Astrocyte (in vitro differentiated cells and primary cell): ENCODE data around the gene PALMD. TPM values are rescaled to one million over a fixed set of nuclear protein-coding genes. Genes with fewer than 3 reads are reported as not detected.

Experiments
- DNase-seq: peaks from one replicate; pipeline ENCODE4 v3.0.0-alpha.2; 2010; ENCODE audit warnings: low read depth
- FAIRE-seq: peaks from 2 replicates; lab custom pipeline; 2011; peaks lifted over from hg19 to GRCh38; lab: Jason Lieb, UNC
- H2AFZ ChIP-seq: 2 replicates; pipeline ENCODE4 v1.6.0; 2012; ENCODE audit warnings: low read depth, low read length, inconsistent platforms
- H3K27ac ChIP-seq: 2 replicates; pipeline ENCODE4 v1.5.1; 2011; ENCODE audit warnings: low read depth, low read length, inconsistent platforms
- H3K27me3 ChIP-seq: 2 replicates; pipeline ENCODE4 v1.6.0; 2011; ENCODE audit warnings: low read length, inconsistent platforms; ENCODE audit not compliant: insufficient read depth
- H3K36me3 ChIP-seq: 2 replicates; pipeline ENCODE4 v1.5.1; 2011; ENCODE audit warnings: low read length, inconsistent platforms; ENCODE audit not compliant: insufficient read depth
- H3K4me1 ChIP-seq: 2 replicates; pipeline ENCODE4 v1.5.1; 2011; ENCODE audit warnings: low read length, inconsistent platforms; ENCODE audit not compliant: insufficient read depth
- H3K4me2 ChIP-seq: 2 replicates; pipeline ENCODE4 v1.6.0; 2012; ENCODE audit warnings: low read length, inconsistent platforms
- H3K4me3 ChIP-seq: 2 replicates; pipeline ENCODE4 v1.5.1; 2011; ENCODE audit warnings: low read depth, mild to moderate bottlenecking, low read length, inconsistent platforms; ENCODE audit not compliant: insufficient read depth
- H3K79me2 ChIP-seq: 2 replicates; pipeline ENCODE4 v1.6.0; 2012; ENCODE audit warnings: mild to moderate bottlenecking, low read length, inconsistent platforms; ENCODE audit not compliant: insufficient read depth
- H3K9ac ChIP-seq: 2 replicates; pipeline ENCODE4 v1.6.0; 2012; ENCODE audit warnings: mild to moderate bottlenecking, low read length, inconsistent platforms
- H3K9me3 ChIP-seq: 2 replicates; pipeline ENCODE4 v1.5.1; 2012; ENCODE audit warnings: low read depth, mild to moderate bottlenecking, low read length, inconsistent platforms; ENCODE audit not compliant: insufficient read depth
- H4K20me1 ChIP-seq: 2 replicates; pipeline ENCODE4 v1.6.0; 2012; ENCODE audit warnings: low read length, inconsistent platforms; ENCODE audit not compliant: insufficient read depth
- H3K27ac Mint-ChIP-seq: one replicate; pipeline ENCODE4 v1.8.0; 2021; ENCODE audit warnings: mild to moderate bottlenecking, mixed read lengths; ENCODE audit not compliant: unreplicated experiment
- H3K27me3 Mint-ChIP-seq: one replicate; pipeline ENCODE4 v1.8.0; 2021; ENCODE audit warnings: low read depth, mixed read lengths; ENCODE audit not compliant: unreplicated experiment
- H3K36me3 Mint-ChIP-seq: one replicate; pipeline ENCODE4 v1.8.0; 2021; ENCODE audit warnings: low read depth, mixed read lengths; ENCODE audit not compliant: unreplicated experiment
- H3K4me1 Mint-ChIP-seq: one replicate; pipeline ENCODE4 v1.8.0; 2021; ENCODE audit warnings: low read depth, mixed read lengths; ENCODE audit not compliant: unreplicated experiment
- H3K4me3 Mint-ChIP-seq: one replicate; pipeline ENCODE4 v1.8.0; 2021; ENCODE audit warnings: mild to moderate bottlenecking, moderate library complexity, mixed read lengths; ENCODE audit not compliant: unreplicated experiment
- H3K9me3 Mint-ChIP-seq: one replicate; pipeline ENCODE4 v1.8.0; 2021; ENCODE audit warnings: mild to moderate bottlenecking, mixed read lengths; ENCODE audit not compliant: unreplicated experiment
- EZH2 ChIP-seq: IDR thresholded peaks from 2 replicates; pipeline ENCODE4 v1.6.1; 2012; ENCODE audit warnings: mild to moderate bottlenecking, low read length, inconsistent platforms; ENCODE audit not compliant: insufficient read depth
- total RNA-seq: library from RNA; stranded (reverse); gene quantifications from 2 replicates; pipeline ENCODE4 v1.2.1, GENCODE V29; 2021
- TF ChIP-seq, protein P1 (sequence below): IDR thresholded peaks from 2 replicates; pipeline ENCODE4 v1.5.1; 2011; ENCODE audit warnings: low read depth, mild to moderate bottlenecking, inconsistent platforms, low read length, moderate library complexity; ENCODE audit not compliant: insufficient read depth

Gene PALMD
- total RNA-seq, 1 donor from 2014 or later: 0.41 TPM

DNA sequence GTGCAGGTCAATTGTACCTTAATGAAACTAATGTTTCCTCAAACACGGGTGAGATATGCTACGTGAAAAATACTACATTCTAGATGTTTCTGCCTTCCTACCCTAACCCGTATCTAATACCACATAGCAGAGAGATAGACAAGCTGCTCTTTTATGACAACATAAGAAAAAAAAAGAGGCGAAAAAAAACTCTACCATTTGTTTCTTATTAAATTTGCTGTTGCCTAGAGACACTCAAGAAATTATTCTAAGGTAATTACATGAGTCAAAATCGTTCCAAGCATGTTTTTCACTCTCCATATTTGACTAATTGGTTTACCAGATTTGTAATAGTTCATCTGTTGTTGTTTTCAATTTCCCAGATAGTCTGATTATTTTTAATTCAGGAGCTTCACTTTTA lies 27.4 kb downstream of the PALMD start:
- DNase-seq (no peak), FAIRE-seq (no peak)
- H3K9me3 Mint-ChIP-seq: no peaks in the 10 kb centered on the region
- no peaks in the 10 kb centered on the region for H3K36me3 Mint-ChIP-seq
- Histone ChIP-seq H3K4me1 (no peaks in the 10 kb centered on the region), H3K4me2 (no peak overlapping the region), H3K79me2 (no peaks in the 10 kb centered on the region), H3K4me3 (no peak overlapping the region), H3K27me3 (no peaks in the 10 kb centered on the region), H3K9ac (no peak overlapping the region), H3K9me3 (no peaks in the 10 kb centered on the region), H3K36me3 (no peaks in the 10 kb centered on the region), H3K27ac (no peak overlapping the region), H2AFZ (no peak overlapping the region), H4K20me1 (no peaks in the 10 kb centered on the region)
- no peak overlapping the region for H3K27ac Mint-ChIP-seq
- no peaks in the 10 kb centered on the region for H3K27me3 Mint-ChIP-seq
- peaks cover 5% of the 10 kb centered on the region for H3K4me1 Mint-ChIP-seq
- TF ChIP-seq, protein P1, sequence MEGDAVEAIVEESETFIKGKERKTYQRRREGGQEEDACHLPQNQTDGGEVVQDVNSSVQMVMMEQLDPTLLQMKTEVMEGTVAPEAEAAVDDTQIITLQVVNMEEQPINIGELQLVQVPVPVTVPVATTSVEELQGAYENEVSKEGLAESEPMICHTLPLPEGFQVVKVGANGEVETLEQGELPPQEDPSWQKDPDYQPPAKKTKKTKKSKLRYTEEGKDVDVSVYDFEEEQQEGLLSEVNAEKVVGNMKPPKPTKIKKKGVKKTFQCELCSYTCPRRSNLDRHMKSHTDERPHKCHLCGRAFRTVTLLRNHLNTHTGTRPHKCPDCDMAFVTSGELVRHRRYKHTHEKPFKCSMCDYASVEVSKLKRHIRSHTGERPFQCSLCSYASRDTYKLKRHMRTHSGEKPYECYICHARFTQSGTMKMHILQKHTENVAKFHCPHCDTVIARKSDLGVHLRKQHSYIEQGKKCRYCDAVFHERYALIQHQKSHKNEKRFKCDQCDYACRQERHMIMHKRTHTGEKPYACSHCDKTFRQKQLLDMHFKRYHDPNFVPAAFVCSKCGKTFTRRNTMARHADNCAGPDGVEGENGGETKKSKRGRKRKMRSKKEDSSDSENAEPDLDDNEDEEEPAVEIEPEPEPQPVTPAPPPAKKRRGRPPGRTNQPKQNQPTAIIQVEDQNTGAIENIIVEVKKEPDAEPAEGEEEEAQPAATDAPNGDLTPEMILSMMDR: no peak
- no peak for TF ChIP-seq EZH2
- no peak overlapping the region for H3K4me3 Mint-ChIP-seq

DNA sequence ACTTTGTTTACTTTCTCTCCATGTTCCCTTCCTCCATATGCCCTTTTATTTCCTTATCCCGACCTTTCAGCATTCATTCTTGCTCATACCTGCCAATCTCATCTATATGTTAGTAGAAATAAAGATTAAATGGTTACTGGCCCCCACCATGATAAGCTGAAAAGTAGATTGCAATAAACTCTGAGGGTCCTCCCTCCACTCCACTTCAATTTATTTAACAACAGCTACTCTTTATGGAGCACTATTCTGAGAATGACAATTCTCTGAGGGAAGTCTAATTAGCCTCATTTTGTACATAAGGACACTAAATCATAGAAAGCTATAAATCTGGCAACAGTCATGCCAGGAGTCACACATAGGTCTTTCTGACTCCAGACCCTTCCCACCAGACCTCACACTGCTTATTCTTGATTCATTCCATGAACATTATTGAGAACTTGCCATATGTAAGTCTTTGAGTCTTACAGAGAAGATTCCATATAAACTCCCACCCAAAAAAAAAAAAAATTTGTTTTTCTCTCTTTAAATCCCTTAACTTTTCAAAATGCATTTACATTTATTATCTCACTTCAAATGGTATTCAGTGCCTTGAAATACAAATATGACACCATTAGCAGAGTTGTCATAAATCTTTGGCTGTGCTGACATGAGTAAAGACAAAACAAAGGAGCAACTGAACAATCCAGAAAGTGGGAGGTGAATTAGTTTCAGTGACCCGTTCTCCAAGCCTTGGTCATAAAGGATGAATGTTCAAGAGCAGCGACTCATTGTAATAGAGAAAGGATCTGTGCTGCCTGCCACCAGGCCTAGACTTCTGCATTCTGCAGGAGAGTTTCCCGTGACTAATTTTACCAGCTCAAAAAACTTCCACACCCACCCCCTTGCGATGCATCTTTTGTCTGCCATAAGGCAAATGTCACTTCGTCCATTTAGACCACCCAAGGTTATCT lies 28.5 kb downstream of the PALMD start:
- Mint-ChIP-seq H3K4me3 (no peak overlapping the region), H3K36me3 (no peaks in the 10 kb centered on the region), H3K9me3 (no peaks in the 10 kb centered on the region), H3K27ac (no peak overlapping the region), H3K27me3 (no peaks in the 10 kb centered on the region), H3K4me1 (peaks cover 5% of the 10 kb centered on the region)
- Histone ChIP-seq H3K4me1 (no peaks in the 10 kb centered on the region), H3K9me3 (no peaks in the 10 kb centered on the region), H3K27ac (no peak overlapping the region), H4K20me1 (no peaks in the 10 kb centered on the region), H3K79me2 (no peaks in the 10 kb centered on the region), H3K4me3 (no peak overlapping the region), H3K27me3 (no peaks in the 10 kb centered on the region), H3K36me3 (no peaks in the 10 kb centered on the region), H3K9ac (no peak overlapping the region), H3K4me2 (no peak overlapping the region), H2AFZ (no peak overlapping the region)
- FAIRE-seq (peak; percentile 5), DNase-seq (no peak)
- TF ChIP-seq, protein P1: no peak
- TF ChIP-seq EZH2: no peak

DNA sequence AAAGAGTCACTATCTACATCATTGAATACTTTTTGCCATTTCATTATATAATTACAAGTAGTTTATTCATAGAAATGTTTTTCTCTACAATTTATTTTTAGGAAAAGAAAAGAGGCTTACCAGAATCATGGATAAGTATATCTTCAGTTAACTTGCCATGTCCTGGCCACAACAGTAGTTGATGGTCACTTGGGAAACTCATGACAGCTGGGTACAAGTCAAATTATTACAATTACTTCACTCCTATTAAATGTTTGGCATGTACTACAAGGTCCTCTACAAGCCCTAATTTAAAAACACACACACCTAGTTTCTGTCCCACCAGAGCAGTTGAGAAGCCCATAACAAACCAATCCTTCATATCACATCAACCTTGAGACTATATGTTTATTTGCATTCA lies 29.4 kb downstream of the PALMD start:
- Histone ChIP-seq H3K4me1 (peaks cover 8% of the 10 kb centered on the region), H3K27me3 (no peaks in the 10 kb centered on the region), H3K36me3 (no peaks in the 10 kb centered on the region), H3K79me2 (no peaks in the 10 kb centered on the region), H3K27ac (no peak overlapping the region), H2AFZ (no peak overlapping the region), H3K4me3 (no peak overlapping the region), H3K9ac (no peak overlapping the region), H3K4me2 (no peak overlapping the region), H4K20me1 (no peaks in the 10 kb centered on the region), H3K9me3 (no peaks in the 10 kb centered on the region)
- H3K9me3 Mint-ChIP-seq: no peaks in the 10 kb centered on the region
- no peak for FAIRE-seq
- H3K4me1 Mint-ChIP-seq: peaks cover 11% of the 10 kb centered on the region
- no peaks in the 10 kb centered on the region for H3K27me3 Mint-ChIP-seq
- DNase-seq: no peak
- no peaks in the 10 kb centered on the region for H3K36me3 Mint-ChIP-seq
- H3K27ac Mint-ChIP-seq: no peak overlapping the region
- no peak overlapping the region for H3K4me3 Mint-ChIP-seq
- TF ChIP-seq, protein P1: no peak
- no peak for TF ChIP-seq EZH2
